Measurements from ENCODE around the gene CDC20.
A peak's percentile ranks its signal among the peaks of the same experiment; 100 is the strongest.
"Not testable (repeated sequence)": the region's sequence is repeated elsewhere in the genome, so short reads cannot be mapped to it uniquely, and the experiment has no call there.

The CDC20 gene

DNA sequence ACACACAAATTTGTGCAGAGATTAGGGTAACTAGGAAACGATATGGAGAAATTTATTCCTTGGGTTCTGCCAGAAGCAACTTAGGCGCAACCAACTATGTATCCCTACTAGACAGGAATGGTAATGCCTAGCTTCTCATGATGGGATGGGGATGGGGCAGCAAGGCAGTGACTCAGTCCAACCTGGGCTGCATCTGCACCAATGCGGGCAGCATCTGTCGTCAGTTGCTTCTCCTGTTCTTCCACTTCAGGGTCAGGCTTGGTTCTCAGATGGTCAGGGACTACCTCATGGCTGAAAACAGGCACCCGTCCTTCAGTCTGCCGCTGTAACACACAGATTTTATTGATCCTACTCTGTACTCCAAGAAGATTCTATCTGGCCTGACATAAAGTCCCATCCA is 27.9 kb downstream of the CDC20 start:
- no peak for DNase-seq

DNA sequence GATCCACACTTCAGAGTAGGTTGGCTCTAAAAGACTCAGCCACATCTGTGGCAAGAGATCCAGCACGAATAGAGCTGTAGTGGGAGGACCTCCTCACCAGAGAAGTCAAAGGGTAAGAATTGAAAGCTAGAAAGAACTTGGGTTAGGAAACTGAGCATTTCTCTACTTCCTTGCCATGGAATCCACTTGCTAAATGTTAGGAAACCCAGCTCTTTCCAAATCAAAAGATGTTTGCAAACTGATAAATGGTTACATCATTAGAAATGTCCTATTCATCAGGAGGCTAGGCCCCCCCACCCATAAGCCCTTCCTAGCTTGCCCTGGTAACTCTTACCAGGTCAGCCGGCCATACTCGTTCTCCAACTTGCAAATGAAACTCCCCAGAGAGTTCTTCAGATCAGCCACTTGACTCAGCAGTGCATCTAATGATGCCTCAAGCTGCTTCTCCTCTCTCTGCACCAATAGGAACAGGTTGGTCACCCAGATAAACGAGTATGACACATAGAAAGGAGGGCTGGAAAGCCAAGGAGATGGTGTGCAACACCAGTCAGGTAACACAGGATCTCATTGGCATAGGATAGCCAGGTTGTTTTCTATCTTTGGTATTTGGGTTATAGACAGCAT is 29.3 kb downstream of the CDC20 start:
- DNase-seq, result no peak

GRCh38 chr1:43388613-43389012 is 29.8 kb downstream of the CDC20 start:
- DNase-seq, result no peak

- DNase-seq, result peak; percentile 86
Observed at GRCh38 chr1:43389326-43390313, 30.8 kb downstream of the CDC20 start, which contains the start of the genes MED8 and SZT2. Gene MED8 (minus strand): TSS chr1:43389800. CDS start chr1:43389764, 36 bp downstream. Gene SZT2 (plus strand): TSS chr1:43389899. CDS start chr1:43389969, 70 bp downstream.

DNA sequence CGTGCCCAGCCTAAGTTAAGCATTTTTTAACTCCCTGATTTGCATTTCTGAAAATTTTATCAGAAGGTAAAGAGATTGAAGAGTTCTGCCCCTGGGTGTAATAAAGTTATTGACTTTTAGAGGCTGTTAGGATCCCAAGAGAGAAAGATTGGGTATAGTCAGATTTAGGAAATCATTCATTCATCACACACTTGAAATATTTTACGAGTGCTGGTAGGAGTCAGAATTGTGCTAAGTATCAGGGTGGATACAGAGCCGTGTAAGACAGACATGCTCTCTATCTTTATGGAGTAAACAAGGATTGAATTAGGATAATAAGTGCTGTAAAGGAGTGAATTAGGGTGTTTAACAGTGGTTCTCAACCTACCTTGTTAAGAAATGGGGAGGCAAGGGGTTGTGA is 33.9 kb downstream of the CDC20 start:
- no peak for DNase-seq

GRCh38 chr1:43395523-43395922 is 36.7 kb downstream of the CDC20 start:
- no peak for DNase-seq

GRCh38 chr1:43396059-43396458 is 37.3 kb downstream of the CDC20 start:
- DNase-seq, result no peak

DNA sequence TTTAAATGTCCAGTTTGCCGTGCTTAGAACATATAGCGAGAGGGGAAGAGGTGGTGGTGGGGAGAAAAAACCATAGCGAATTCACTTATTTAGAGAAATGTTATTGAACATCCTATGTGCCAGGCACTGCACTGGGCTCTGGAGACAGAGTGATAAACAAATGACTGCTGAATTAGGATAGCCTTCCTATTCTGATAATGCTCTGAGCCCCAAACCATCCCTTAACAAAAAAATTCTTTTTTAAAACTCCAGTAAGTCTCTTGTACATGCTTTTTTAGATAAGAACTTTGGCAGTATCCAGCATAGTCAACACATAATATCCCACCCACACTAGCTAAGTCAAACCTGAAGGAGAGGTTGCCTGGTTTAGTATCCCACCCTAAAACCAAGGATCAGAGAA is 39.4 kb downstream of the CDC20 start:
- no peak for DNase-seq

GRCh38 chr1:43400441-43400840 is 41.7 kb downstream of the CDC20 start:
- not testable (repeated sequence) for DNase-seq

GRCh38 chr1:43402089-43402865 is 43.5 kb downstream of the CDC20 start:
- no peak for DNase-seq

DNA sequence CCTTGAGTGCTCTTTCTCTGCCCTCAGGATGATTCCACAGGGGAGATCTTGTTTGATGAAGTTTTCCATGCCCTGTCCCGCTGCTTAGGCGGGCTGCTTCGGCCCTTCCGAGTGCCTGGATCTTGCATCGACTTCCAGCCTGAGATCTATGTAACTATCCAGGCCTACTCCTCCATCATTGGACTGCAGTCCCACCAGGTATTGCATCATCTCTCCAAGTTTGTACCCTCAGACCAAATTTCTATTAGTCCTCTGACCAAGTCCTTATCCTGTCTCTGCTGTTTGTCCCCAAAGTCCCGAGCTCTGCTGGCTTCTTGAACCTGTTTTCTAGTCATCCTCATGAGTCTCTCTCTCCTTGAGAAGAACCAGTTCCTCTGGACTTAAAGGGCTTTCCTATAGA is 45.6 kb downstream of the CDC20 start:
- no peak for DNase-seq

DNA sequence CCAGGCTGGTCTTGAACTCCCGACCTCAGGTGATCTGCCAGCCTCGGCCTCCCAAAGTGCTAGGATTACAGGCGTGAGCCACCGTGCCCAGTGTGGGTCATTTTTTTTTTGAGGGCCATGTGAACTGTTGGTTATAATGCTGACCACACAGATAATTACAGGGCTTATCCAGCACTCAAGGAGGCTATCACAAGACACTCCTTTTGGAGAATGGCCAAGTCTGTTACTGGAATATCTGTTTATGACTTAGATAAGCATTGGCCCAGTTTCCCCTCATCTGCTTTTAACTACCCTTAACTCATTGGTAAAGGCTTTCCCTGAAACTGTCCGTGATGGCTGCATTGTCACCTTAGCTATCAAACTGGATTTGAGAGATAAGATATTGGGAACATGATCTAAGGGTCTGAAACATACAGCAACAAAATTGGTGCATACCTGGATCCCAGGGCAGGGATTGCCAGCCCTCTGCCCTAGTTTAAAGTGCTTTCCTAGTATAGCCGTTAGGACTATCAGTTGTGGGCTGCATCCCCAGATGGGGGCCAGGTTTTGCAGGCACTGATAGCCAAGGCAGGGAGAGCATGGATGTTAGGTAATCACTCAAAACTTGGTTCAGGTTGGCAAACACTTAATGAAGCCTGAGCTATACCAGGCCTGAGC is 46.6 kb downstream of the CDC20 start:
- DNase-seq, result no peak

- DNase-seq, result no peak
Observed at GRCh38 chr1:43405876-43406234, 47.1 kb downstream of the CDC20 start.

GRCh38 chr1:43410571-43410970 is 51.8 kb downstream of the CDC20 start:
- no peak for DNase-seq
